Endothelial cell of umbilical vein (primary cell): ENCODE results near the gene CHKB. TPM values are rescaled to one million over a fixed set of nuclear protein-coding genes. Genes with fewer than 3 reads are reported as not detected.

Experiments used
- BruUV-seq: library from RNA; stranded (reverse); fragments of 400-500 nt; replicated peaks from 2 replicates; lab custom pipeline; 2021; lab: Mats Ljungman, UMichigan
- CTCF ChIA-PET: fragments of 300-600, 350-600 bp; sonication (Branson Sonifier 250); formaldehyde crosslinking; loops from one replicate; lab custom pipeline; 2021; ENCODE audit warnings: antibody characterized with exemption, inconsistent platforms; lab: Charles Lee
- POLR2A ChIA-PET: fragments of 300-600, 350-600 bp; sonication (Branson Sonifier 250); formaldehyde crosslinking; loops from one replicate; lab custom pipeline; 2021; ENCODE audit warnings: antibody characterized with exemption, inconsistent platforms; lab: Charles Lee
- DNase-seq: peaks from one replicate; pipeline ENCODE4 v3.0.0-alpha.2; 2011; ENCODE audit warnings: low read depth, low spot score
- FAIRE-seq: peaks from 2 replicates; lab custom pipeline; 2011; peaks lifted over from hg19 to GRCh38; lab: Jason Lieb, UNC
- H2AFZ ChIP-seq: 2 replicates; pipeline ENCODE4 v1.6.0; 2012; ENCODE audit warnings: low read depth, low read length, control low read depth, inconsistent platforms
- H3K27ac ChIP-seq: 2 replicates; pipeline ENCODE4 v1.5.1; 2011; ENCODE audit warnings: low read depth, mild to moderate bottlenecking, control low read depth, low read length, moderate library complexity; ENCODE audit not compliant: insufficient read depth
- H3K27me3 ChIP-seq, 2 experiments: 2 replicates each; pipeline versions ENCODE4 v1.6.0 to v1.6.1; 2011; ENCODE audit warnings: low read length in 2 of 2, mixed read lengths in 1 of 2; ENCODE audit not compliant: control insufficient read depth in 2 of 2, insufficient read depth in 2 of 2
- H3K36me3 ChIP-seq, 2 experiments: 2 replicates in 1 of 2; 3 replicates in 1 of 2; pipeline ENCODE4 v1.5.1; 2011; ENCODE audit warnings: low read length in 2 of 2, mild to moderate bottlenecking in 1 of 2, moderate library complexity in 1 of 2; ENCODE audit not compliant: control insufficient read depth in 2 of 2, insufficient read depth in 2 of 2; ENCODE audit errors: extremely low read depth in 1 of 2
- H3K4me1 ChIP-seq: 3 replicates; pipeline ENCODE4 v1.5.1; 2011; ENCODE audit warnings: mild to moderate bottlenecking, low read length; ENCODE audit not compliant: control insufficient read depth, insufficient read depth; ENCODE audit errors: extremely low read depth
- H3K4me2 ChIP-seq: 2 replicates; pipeline ENCODE4 v1.6.1; 2011; ENCODE audit warnings: low read length, control low read depth, mixed read lengths; ENCODE audit not compliant: insufficient read depth
- H3K4me3 ChIP-seq, 3 experiments: fragments of 200-600 bp in 1 of 3; sonication (generic), shearing (Covaris generic) in 1 of 3; replicated peaks in 1 of 3; 2 replicates each; pipeline ENCODE4 v1.5.1; 2011 to 2016; ENCODE audit warnings: control low read depth in 3 of 3, low read length in 3 of 3, mild to moderate bottlenecking in 2 of 3, inconsistent platforms in 1 of 3, low read depth in 1 of 3, moderate library complexity in 1 of 3; ENCODE audit not compliant: insufficient read depth in 1 of 3
- H3K79me2 ChIP-seq: 2 replicates; pipeline ENCODE4 v1.6.0; 2012; ENCODE audit warnings: low read length, inconsistent platforms; ENCODE audit not compliant: control insufficient read depth, insufficient read depth
- H3K9ac ChIP-seq: replicated peaks from 2 replicates; pipeline ENCODE3; 2011; ENCODE audit warnings: low read length, control low read depth; ENCODE audit not compliant: insufficient read depth; ENCODE audit errors: extremely low read depth
- H3K9me1 ChIP-seq: replicated peaks from 3 replicates; pipeline ENCODE4 v1.6.0; 2011; ENCODE audit warnings: mild to moderate bottlenecking, low read length; ENCODE audit not compliant: control insufficient read depth, insufficient read depth; ENCODE audit errors: extremely low read depth
- H3K9me3 ChIP-seq: replicated peaks from 2 replicates; pipeline ENCODE4 v1.5.1; 2012; ENCODE audit warnings: low read length, inconsistent platforms; ENCODE audit not compliant: control insufficient read depth, insufficient read depth
- H4K20me1 ChIP-seq: replicated peaks from 2 replicates; pipeline ENCODE3; 2011; ENCODE audit warnings: mild to moderate bottlenecking, low read length; ENCODE audit not compliant: control insufficient read depth, insufficient read depth; ENCODE audit errors: extremely low read depth
- EZH2 ChIP-seq: IDR thresholded peaks from 2 replicates; pipeline ENCODE4 v1.6.1; 2012; ENCODE audit warnings: borderline replicate concordance, low read depth, mild to moderate bottlenecking, moderate library complexity, low read length, inconsistent platforms; ENCODE audit not compliant: severe bottlenecking
- FOS ChIP-seq: IDR thresholded peaks from 2 replicates; pipeline ENCODE4 v1.6.1; 2011; ENCODE audit warnings: mild to moderate bottlenecking, low read length, moderate library complexity, borderline replicate concordance; ENCODE audit not compliant: insufficient read depth
- GATA2 ChIP-seq: IDR thresholded peaks from 2 replicates; pipeline ENCODE4 v1.7.0; 2011; ENCODE audit warnings: low read depth, mild to moderate bottlenecking, moderate library complexity, mixed read lengths, low read length; ENCODE audit not compliant: insufficient read length, insufficient read depth
- JUN ChIP-seq: IDR thresholded peaks from 2 replicates; pipeline ENCODE4 v1.6.1; 2011; ENCODE audit warnings: borderline replicate concordance, low read depth; ENCODE audit not compliant: insufficient read length, insufficient read depth
- MYC ChIP-seq: IDR thresholded peaks from one replicate; pipeline ENCODE4 v1.6.1; 2011; ENCODE audit warnings: mild to moderate bottlenecking, low read depth, low read length
- POLR2A ChIP-seq: IDR thresholded peaks from 2 replicates; pipeline ENCODE4 v1.6.1; 2012; ENCODE audit warnings: low read depth, mild to moderate bottlenecking, control low read depth, low read length
- POLR2AphosphoS5 ChIP-seq: IDR thresholded peaks from 2 replicates; pipeline ENCODE4 v1.6.1; 2012; ENCODE audit warnings: low read depth, mild to moderate bottlenecking, control low read depth, low read length, moderate library complexity; ENCODE audit not compliant: insufficient read depth
- dilution Hi-C: fragments of 300-500 bp; cut with MboI; formaldehyde crosslinking; loops from one replicate; pipeline ENCODE4 v1.15.0; 2019; ENCODE audit warnings: low sequenced_read_pairs; ENCODE audit not compliant: extremely low pct_ligation_motif_present
- intact Hi-C: fragments of 100-400 bp; cut with micrococcal nuclease; formaldehyde crosslinking; loops from one replicate; pipeline ENCODE4 v1.10.0; 2022
- polyA plus RNA-seq, 4 experiments: library from polyadenylated mRNA; depleted of rRNA in 3 of 4; stranded (reverse) in 3 of 4; unstranded in 1 of 4; fragments of >200 nt; gene quantifications; 2 replicates each; pipeline versions ENCODE4 v1.2.1 to v1.2.3, GENCODE V29; 2011 to 2012; ENCODE audit warnings: missing spikeins in 1 of 4
- total RNA-seq: library from RNA; stranded (reverse); gene quantifications from 2 replicates; pipeline ENCODE4 v1.2.3, GENCODE V29; 2021
- TF ChIP-seq, protein P1 (sequence below): IDR thresholded peaks from 2 replicates; pipeline ENCODE4 v1.6.1; 2011; ENCODE audit not compliant: insufficient read depth, insufficient read length
- TF ChIP-seq, protein P2 (sequence below), 2 donors: IDR thresholded peaks; 1 replicate in 1 of 2; 2 replicates in 1 of 2; pipeline ENCODE4 v1.5.1; 2011; ENCODE audit warnings: low read length in 2 of 2, mild to moderate bottlenecking in 2 of 2, moderate library complexity in 2 of 2, control low read depth in 1 of 2, inconsistent platforms in 1 of 2, low read depth in 1 of 2; ENCODE audit not compliant: insufficient read depth in 1 of 2; ENCODE audit errors: extremely low read depth in 1 of 2

The CHKB gene
- total and polyA plus RNA-seq, 2 donors (not counting 3 experiments of a cell fraction or from before 2014, with no cell fraction given): 62.4 to 70.6 TPM

DNA sequence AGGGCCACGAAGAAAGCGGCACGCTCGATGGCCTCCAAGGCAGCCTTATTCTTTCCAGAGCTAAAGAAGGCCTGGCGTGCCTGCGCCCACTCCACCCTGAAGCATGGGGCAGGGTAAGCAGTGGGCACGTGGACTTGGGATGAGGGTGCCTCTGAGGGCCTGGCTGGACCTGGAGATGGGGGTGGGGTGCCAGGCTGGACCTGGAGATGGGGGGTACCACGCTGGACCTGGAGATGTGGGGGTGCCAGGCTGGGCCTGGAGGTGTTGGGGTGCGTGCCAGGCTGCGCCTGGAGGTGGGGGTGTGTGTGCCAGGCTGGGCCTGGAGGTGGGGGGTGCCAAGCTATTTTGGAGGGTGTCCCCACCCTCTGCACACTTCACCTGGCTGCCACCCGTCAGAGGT, 9.7 kb downstream of the CHKB start:
- no peak overlapping the region for H3K27ac ChIP-seq
- dilution Hi-C loops: no loop called here
- H2AFZ ChIP-seq: no peak overlapping the region
- no peak overlapping the region for H3K9ac ChIP-seq
- no peaks in the 10 kb centered on the region for H3K27me3 ChIP-seq
- TF ChIP-seq GATA2 (no peak), POLR2AphosphoS5 (no peak), MYC (no peak), POLR2A (no peak), JUN (no peak), FOS (no peak), EZH2 (no peak)
- TF ChIP-seq, protein P1, sequence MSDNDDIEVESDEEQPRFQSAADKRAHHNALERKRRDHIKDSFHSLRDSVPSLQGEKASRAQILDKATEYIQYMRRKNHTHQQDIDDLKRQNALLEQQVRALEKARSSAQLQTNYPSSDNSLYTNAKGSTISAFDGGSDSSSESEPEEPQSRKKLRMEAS: no peak
- TF ChIP-seq, protein P2, sequence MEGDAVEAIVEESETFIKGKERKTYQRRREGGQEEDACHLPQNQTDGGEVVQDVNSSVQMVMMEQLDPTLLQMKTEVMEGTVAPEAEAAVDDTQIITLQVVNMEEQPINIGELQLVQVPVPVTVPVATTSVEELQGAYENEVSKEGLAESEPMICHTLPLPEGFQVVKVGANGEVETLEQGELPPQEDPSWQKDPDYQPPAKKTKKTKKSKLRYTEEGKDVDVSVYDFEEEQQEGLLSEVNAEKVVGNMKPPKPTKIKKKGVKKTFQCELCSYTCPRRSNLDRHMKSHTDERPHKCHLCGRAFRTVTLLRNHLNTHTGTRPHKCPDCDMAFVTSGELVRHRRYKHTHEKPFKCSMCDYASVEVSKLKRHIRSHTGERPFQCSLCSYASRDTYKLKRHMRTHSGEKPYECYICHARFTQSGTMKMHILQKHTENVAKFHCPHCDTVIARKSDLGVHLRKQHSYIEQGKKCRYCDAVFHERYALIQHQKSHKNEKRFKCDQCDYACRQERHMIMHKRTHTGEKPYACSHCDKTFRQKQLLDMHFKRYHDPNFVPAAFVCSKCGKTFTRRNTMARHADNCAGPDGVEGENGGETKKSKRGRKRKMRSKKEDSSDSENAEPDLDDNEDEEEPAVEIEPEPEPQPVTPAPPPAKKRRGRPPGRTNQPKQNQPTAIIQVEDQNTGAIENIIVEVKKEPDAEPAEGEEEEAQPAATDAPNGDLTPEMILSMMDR (IDR thresholded peaks at IDR 0.05; ENCODE audit: extremely low read depth in 1 of 2, insufficient read depth in 1 of 2, low read depth in 1 of 2, low read length in 2 of 2): no peak
- POLR2A ChIA-PET: no interaction called here
- H3K36me3 ChIP-seq: no peaks in the 10 kb centered on the region
- CTCF ChIA-PET: interaction anchor here (2.5 kb wide), 2 partner anchors 10 to 48 kb away, joined by 7 to 12 read pairs; partner anchors contain the start of gene SYCE3
- no peaks in the 10 kb centered on the region for H3K9me3 ChIP-seq
- intact Hi-C loops: no loop called here
- BruUV-seq: no TSS peak
- no peaks in the 10 kb centered on the region for H3K4me1 ChIP-seq
- H3K79me2 ChIP-seq: no peaks in the 10 kb centered on the region
- DNase-seq (no peak), FAIRE-seq (no peak)
- H3K4me3 ChIP-seq: no peak overlapping the region
- H3K4me2 ChIP-seq: no peak overlapping the region
- no peaks in the 10 kb centered on the region for H3K9me1 ChIP-seq
- H4K20me1 ChIP-seq: no peaks in the 10 kb centered on the region
